Activated CD4-positive, alpha-beta T cell treated with anti-CD3 and anti-CD28 coated beads for 36 hours (primary cell): ENCODE results near the gene PLD4. TPM values are rescaled to one million over a fixed set of nuclear protein-coding genes. Genes with fewer than 3 reads are reported as not detected.
"Not testable (repeated sequence)": the region's sequence is repeated elsewhere in the genome, so short reads cannot be mapped to it uniquely, and the experiment has no call there.

Experiments
- ATAC-seq: fragments of 200-7000 bp; cut with Tn5 transposase; one replicate; pipeline ENCODE4 v1.10.0; 2021; ENCODE audit warnings: mild to moderate bottlenecking, moderate library complexity
- CTCF ChIA-PET: fragments of 350-600 bp; sonication (Branson Sonifier 250); formaldehyde crosslinking; loops from one replicate; lab custom pipeline; 2021; ENCODE audit warnings: antibody characterized with exemption; lab: Charles Lee
- POLR2A ChIA-PET: fragments of 350-600 bp; sonication (Branson Sonifier 250); formaldehyde crosslinking; loops from one replicate; lab custom pipeline; 2021; ENCODE audit warnings: antibody characterized with exemption, inconsistent platforms; lab: Charles Lee
- DNase-seq: peaks from one replicate; pipeline ENCODE4 v3.0.0-alpha.2; 2020
- H3K27ac Mint-ChIP-seq: one replicate; pipeline ENCODE4 v1.8.0; 2021; ENCODE audit warnings: mixed read lengths
- H3K27me3 Mint-ChIP-seq: one replicate; pipeline ENCODE4 v1.8.0; 2021; ENCODE audit warnings: mixed read lengths
- H3K36me3 Mint-ChIP-seq: one replicate; pipeline ENCODE4 v1.8.0; 2021; ENCODE audit warnings: low read depth, mixed read lengths
- H3K4me1 Mint-ChIP-seq: one replicate; pipeline ENCODE4 v1.8.0; 2021; ENCODE audit warnings: mixed read lengths
- H3K4me3 Mint-ChIP-seq: one replicate; pipeline ENCODE4 v1.8.0; 2021; ENCODE audit warnings: mild to moderate bottlenecking, moderate library complexity, mixed read lengths
- H3K9me3 Mint-ChIP-seq: one replicate; pipeline ENCODE4 v1.8.0; 2021; ENCODE audit warnings: low read depth, mixed read lengths
- intact Hi-C, 2 experiments: fragments of 100-400 bp; cut with DNase I in 1 of 2; cut with micrococcal nuclease in 1 of 2; formaldehyde crosslinking; loops; one replicate each; pipeline versions ENCODE4 v1.14.2 to v1.15.1; 2022 to 2024; cut with DNase I, micrococcal nuclease
- total RNA-seq, 2 experiments: library from RNA; stranded (reverse); gene quantifications; one replicate each; pipeline ENCODE4 v1.2.3, GENCODE V29; 2021

Gene PLD4
- total RNA-seq, 2 experiments from 2014 or later: not detected

- ChIA-PET POLR2A (no interaction called here), CTCF (interaction anchor here (1.1 kb wide), 1 partner anchor 412 kb away, joined by 3 read pairs; no protein-coding TSS in a partner anchor)
- ATAC-seq (no peak), DNase-seq (no peak)
- no peaks in the 10 kb centered on the region for H3K4me1 Mint-ChIP-seq
- H3K27ac Mint-ChIP-seq: no peak overlapping the region
- H3K4me3 Mint-ChIP-seq: no peak overlapping the region
- H3K36me3 Mint-ChIP-seq: no peaks in the 10 kb centered on the region
- intact Hi-C loops: no loop called here
- peaks cover 3% of the 10 kb centered on the region for H3K27me3 Mint-ChIP-seq
- H3K9me3 Mint-ChIP-seq: no peaks in the 10 kb centered on the region
Observed at GRCh38 chr14:104940526-104941150, 16.0 kb downstream of the PLD4 start.

- Mint-ChIP-seq H3K27me3 (peaks cover 3% of the 10 kb centered on the region), H3K36me3 (no peaks in the 10 kb centered on the region), H3K9me3 (no peaks in the 10 kb centered on the region), H3K4me3 (no peak overlapping the region), H3K4me1 (no peaks in the 10 kb centered on the region), H3K27ac (no peak overlapping the region)
- DNase-seq (no peak), ATAC-seq (no peak)
- intact Hi-C loops: no loop called here
- ChIA-PET CTCF (interaction anchor here (0.6 kb wide), 1 partner anchor 347 kb away, joined by 3 read pairs; no protein-coding TSS in a partner anchor), POLR2A (no interaction called here)
Observed at GRCh38 chr14:104941508-104942365, 17.1 kb downstream of the PLD4 start.

GRCh38 chr14:104942586-104942985, 17.9 kb downstream of the PLD4 start:
- intact Hi-C loops: no loop called here
- ChIA-PET CTCF (interaction anchor here (0.6 kb wide), 1 partner anchor 346 kb away, joined by 3 read pairs; no protein-coding TSS in a partner anchor), POLR2A (no interaction called here)
- no peaks in the 10 kb centered on the region for H3K36me3 Mint-ChIP-seq
- no peak overlapping the region for H3K27ac Mint-ChIP-seq
- no peaks in the 10 kb centered on the region for H3K4me1 Mint-ChIP-seq
- H3K9me3 Mint-ChIP-seq: no peaks in the 10 kb centered on the region
- ATAC-seq (no peak), DNase-seq (no peak)
- no peak overlapping the region for H3K4me3 Mint-ChIP-seq
- H3K27me3 Mint-ChIP-seq: peaks cover 3% of the 10 kb centered on the region

- ATAC-seq, DNase-seq, POLR2A ChIA-PET, H3K36me3 Mint-ChIP-seq, CTCF ChIA-PET, H3K27ac Mint-ChIP-seq, H3K4me3 Mint-ChIP-seq, H3K4me1 Mint-ChIP-seq, H3K27me3 Mint-ChIP-seq, intact Hi-C loops, H3K9me3 Mint-ChIP-seq: not testable (repeated sequence)
Observed at GRCh38 chr14:104943216-104944015, 18.7 kb downstream of the PLD4 start.

- H3K36me3 Mint-ChIP-seq, H3K9me3 Mint-ChIP-seq, H3K4me1 Mint-ChIP-seq, intact Hi-C loops, ATAC-seq, H3K4me3 Mint-ChIP-seq, H3K27me3 Mint-ChIP-seq, DNase-seq, POLR2A ChIA-PET, H3K27ac Mint-ChIP-seq: not testable (repeated sequence)
- CTCF ChIA-PET: interaction anchor here (0.6 kb wide), 1 partner anchor 511 kb away, joined by 3 read pairs; no protein-coding TSS in a partner anchor
Observed at GRCh38 chr14:104944016-104944308, 19.3 kb downstream of the PLD4 start.

GRCh38 chr14:104944436-104945205, 19.9 kb downstream of the PLD4 start:
- H3K4me3 Mint-ChIP-seq, H3K27me3 Mint-ChIP-seq, ATAC-seq, H3K27ac Mint-ChIP-seq, H3K36me3 Mint-ChIP-seq, DNase-seq, H3K4me1 Mint-ChIP-seq, H3K9me3 Mint-ChIP-seq, intact Hi-C loops, POLR2A ChIA-PET: not testable (repeated sequence)
- CTCF ChIA-PET: interaction anchor here (0.6 to 1.5 kb wide), 3 partner anchors 9 to 510 kb away, joined by 3 to 5 read pairs (median 3); no protein-coding TSS in a partner anchor

- H3K27ac Mint-ChIP-seq, H3K36me3 Mint-ChIP-seq, H3K9me3 Mint-ChIP-seq, ATAC-seq, intact Hi-C loops, POLR2A ChIA-PET, H3K27me3 Mint-ChIP-seq, DNase-seq, H3K4me3 Mint-ChIP-seq, H3K4me1 Mint-ChIP-seq: not testable (repeated sequence)
- CTCF ChIA-PET: interaction anchor here (0.6 to 1.5 kb wide), 2 partner anchors 10 to 374 kb away, joined by 3 to 5 read pairs; no protein-coding TSS in a partner anchor
Observed at GRCh38 chr14:104945266-104945665, 20.6 kb downstream of the PLD4 start.

- not testable (repeated sequence) for H3K4me1 Mint-ChIP-seq
Observed at GRCh38 chr14:104945986-104946965, 21.6 kb downstream of the PLD4 start.

GRCh38 chr14:104947201-104947600, 22.5 kb downstream of the PLD4 start:
- H3K36me3 Mint-ChIP-seq, H3K9me3 Mint-ChIP-seq, CTCF ChIA-PET, H3K27me3 Mint-ChIP-seq, H3K4me3 Mint-ChIP-seq, ATAC-seq, intact Hi-C loops, POLR2A ChIA-PET, H3K4me1 Mint-ChIP-seq, H3K27ac Mint-ChIP-seq, DNase-seq: not testable (repeated sequence)

More at GRCh38 chr14:104945986-104946965, 21.6 kb downstream of the PLD4 start:
- ATAC-seq, H3K9me3 Mint-ChIP-seq, DNase-seq, H3K27me3 Mint-ChIP-seq, POLR2A ChIA-PET, H3K4me3 Mint-ChIP-seq, H3K36me3 Mint-ChIP-seq, H3K27ac Mint-ChIP-seq, intact Hi-C loops: not testable (repeated sequence)
- CTCF ChIA-PET: interaction anchor here (1.5 kb wide), 1 partner anchor 11 kb away, joined by 5 read pairs; no protein-coding TSS in a partner anchor
